ENCODE results near the gene SBF2.

The SBF2 gene

DNA sequence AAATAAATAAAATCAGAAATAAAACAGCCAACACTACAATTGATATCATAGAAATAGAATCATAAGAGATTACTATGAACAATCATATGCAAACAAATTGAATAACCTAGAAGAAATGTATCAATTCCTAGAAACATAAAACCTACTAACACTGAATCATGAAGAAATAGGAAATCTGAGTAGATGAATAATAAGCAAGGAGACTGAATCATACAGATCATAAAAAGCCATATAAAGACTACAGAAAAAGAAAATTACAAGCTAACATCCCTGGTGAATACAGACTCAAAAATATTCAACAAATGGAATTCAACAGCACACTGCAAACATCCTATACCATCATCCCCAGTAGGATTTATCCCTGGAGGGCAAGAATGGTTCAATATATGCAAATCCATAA lies 135.6 kb downstream of the SBF2 start:
- 0 out of 2 replicates have a peak, but pooled peaks cover 4% of the 10 kb centered on the region for H3K27me3 ChIP-seq (ENCODE audit: control insufficient read depth, low read length)
- peaks cover 4% of the 10 kb centered on the region; the same call in 1 of the 2 replicates for H3K9me3 ChIP-seq (ENCODE audit: control insufficient read depth, insufficient read depth, low read length)
- H4K20me1 ChIP-seq (ENCODE audit: control insufficient read depth, insufficient read depth, low read depth, low read length), result no peaks in the 10 kb centered on the region
- no peak for TF ChIP-seq EZH2phosphoT487 (IDR thresholded peaks at IDR 0.05; ENCODE audit: borderline replicate concordance, low read length)
- TF ChIP-seq, protein P1, sequence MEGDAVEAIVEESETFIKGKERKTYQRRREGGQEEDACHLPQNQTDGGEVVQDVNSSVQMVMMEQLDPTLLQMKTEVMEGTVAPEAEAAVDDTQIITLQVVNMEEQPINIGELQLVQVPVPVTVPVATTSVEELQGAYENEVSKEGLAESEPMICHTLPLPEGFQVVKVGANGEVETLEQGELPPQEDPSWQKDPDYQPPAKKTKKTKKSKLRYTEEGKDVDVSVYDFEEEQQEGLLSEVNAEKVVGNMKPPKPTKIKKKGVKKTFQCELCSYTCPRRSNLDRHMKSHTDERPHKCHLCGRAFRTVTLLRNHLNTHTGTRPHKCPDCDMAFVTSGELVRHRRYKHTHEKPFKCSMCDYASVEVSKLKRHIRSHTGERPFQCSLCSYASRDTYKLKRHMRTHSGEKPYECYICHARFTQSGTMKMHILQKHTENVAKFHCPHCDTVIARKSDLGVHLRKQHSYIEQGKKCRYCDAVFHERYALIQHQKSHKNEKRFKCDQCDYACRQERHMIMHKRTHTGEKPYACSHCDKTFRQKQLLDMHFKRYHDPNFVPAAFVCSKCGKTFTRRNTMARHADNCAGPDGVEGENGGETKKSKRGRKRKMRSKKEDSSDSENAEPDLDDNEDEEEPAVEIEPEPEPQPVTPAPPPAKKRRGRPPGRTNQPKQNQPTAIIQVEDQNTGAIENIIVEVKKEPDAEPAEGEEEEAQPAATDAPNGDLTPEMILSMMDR (IDR thresholded peaks at IDR 0.05; ENCODE audit: low read depth, low read length, poor library complexity, severe bottlenecking), result no peak
- H3K36me3 ChIP-seq (ENCODE audit: control insufficient read depth, low read length), result no peaks in the 10 kb centered on the region
- H3K4me3 ChIP-seq (ENCODE audit: low read length), result no peak overlapping the region
- H3K4me2 ChIP-seq (ENCODE audit: low read length), result no peak overlapping the region
- no peaks in the 10 kb centered on the region for H3K79me2 ChIP-seq (ENCODE audit: control insufficient read depth, low read length)
- no peaks in the 10 kb centered on the region for H3F3A ChIP-seq (ENCODE audit: control insufficient read depth, insufficient read depth)
- H3K27ac ChIP-seq (ENCODE audit: low read depth, low read length), result no peak overlapping the region
- H3K4me1 ChIP-seq (ENCODE audit: control insufficient read depth, low read length), result no peaks in the 10 kb centered on the region
- H3K9me2 ChIP-seq (replicated peaks; ENCODE audit: control insufficient read depth, low read length), result no peaks in the 10 kb centered on the region

DNA sequence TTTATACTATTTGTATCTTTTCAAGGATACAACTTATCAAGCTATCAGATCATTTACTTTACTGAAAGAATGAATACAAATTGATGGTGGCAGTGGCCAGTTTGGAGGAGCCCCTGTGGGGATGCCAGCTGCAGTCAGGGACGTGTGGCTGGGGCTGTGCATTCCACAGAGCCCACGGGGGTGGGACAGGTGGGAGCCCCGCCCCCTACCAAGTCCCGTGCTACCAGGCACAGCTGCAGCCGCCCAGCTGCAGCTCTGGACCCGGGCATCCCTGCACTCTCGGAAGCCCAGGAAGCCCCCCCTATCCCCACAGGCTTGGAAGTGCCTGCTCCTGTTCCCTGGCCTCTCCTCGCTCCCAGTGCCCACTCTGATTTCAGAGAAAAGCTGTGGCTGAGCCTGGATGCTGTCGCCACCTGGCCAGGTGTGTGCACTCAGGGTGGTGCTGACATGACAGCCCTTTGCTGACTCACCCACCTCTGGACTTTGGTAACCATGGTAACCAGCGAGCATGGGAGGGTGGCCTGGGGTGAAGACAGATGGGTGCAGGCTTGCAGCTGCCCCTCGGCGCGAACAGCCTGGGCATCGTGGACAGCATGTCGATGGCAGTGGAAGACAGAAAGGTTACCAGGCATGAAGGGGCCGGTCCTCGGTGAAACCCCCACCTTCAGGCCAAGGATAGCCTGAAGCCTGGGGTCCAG lies 138.1 kb downstream of the SBF2 start:
- H3K27ac ChIP-seq (ENCODE audit: low read depth, low read length), result no peak overlapping the region
- no peaks in the 10 kb centered on the region for H3F3A ChIP-seq (ENCODE audit: control insufficient read depth, insufficient read depth)
- H3K9me3 ChIP-seq (ENCODE audit: control insufficient read depth, insufficient read depth, low read length), result peaks cover 4% of the 10 kb centered on the region; the same call in 1 of the 2 replicates
- H3K79me2 ChIP-seq (ENCODE audit: control insufficient read depth, low read length), result no peaks in the 10 kb centered on the region
- 0 out of 2 replicates have a peak, but pooled peaks cover 4% of the 10 kb centered on the region for H3K27me3 ChIP-seq (ENCODE audit: control insufficient read depth, low read length)
- no peaks in the 10 kb centered on the region for H3K36me3 ChIP-seq (ENCODE audit: control insufficient read depth, low read length)
- TF ChIP-seq, protein P1 (IDR thresholded peaks at IDR 0.05; ENCODE audit: low read depth, low read length, poor library complexity, severe bottlenecking), result no peak
- TF ChIP-seq EZH2phosphoT487 (IDR thresholded peaks at IDR 0.05; ENCODE audit: borderline replicate concordance, low read length), result no peak
- no peak overlapping the region for H3K4me3 ChIP-seq (ENCODE audit: low read length)
- H4K20me1 ChIP-seq (ENCODE audit: control insufficient read depth, insufficient read depth, low read depth, low read length), result no peaks in the 10 kb centered on the region
- H3K4me1 ChIP-seq (ENCODE audit: control insufficient read depth, low read length), result no peaks in the 10 kb centered on the region
- no peaks in the 10 kb centered on the region for H3K9me2 ChIP-seq (replicated peaks; ENCODE audit: control insufficient read depth, low read length)
- H3K4me2 ChIP-seq (ENCODE audit: low read length), result no peak overlapping the region

DNA sequence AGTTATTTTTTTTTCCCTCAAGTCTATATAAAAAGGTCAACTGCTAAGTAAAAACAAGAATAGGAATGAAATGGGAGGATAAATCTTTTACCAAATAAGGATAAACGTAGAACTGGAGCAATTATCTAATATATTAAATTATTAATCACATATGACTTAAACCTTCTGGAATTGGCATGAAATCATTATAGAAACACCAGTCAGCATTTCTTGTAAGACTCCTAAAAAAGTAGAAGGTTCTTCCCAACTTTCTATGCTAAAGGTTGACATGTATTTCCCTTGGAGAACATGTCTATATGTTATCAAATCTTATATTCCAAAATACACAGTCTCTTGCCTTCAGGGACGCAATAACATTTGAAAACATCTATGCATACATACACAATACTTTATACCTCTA lies 143.2 kb downstream of the SBF2 start:
- no peak for TF ChIP-seq EZH2phosphoT487 (IDR thresholded peaks at IDR 0.05; ENCODE audit: borderline replicate concordance, low read length)
- TF ChIP-seq, protein P1 (IDR thresholded peaks at IDR 0.05; ENCODE audit: low read depth, low read length, poor library complexity, severe bottlenecking), result no peak
- Histone ChIP-seq H3K79me2 (ENCODE audit: control insufficient read depth, low read length) (no peaks in the 10 kb centered on the region), H3K9me2 (replicated peaks; ENCODE audit: control insufficient read depth, low read length) (no peaks in the 10 kb centered on the region), H3K36me3 (ENCODE audit: control insufficient read depth, low read length) (no peaks in the 10 kb centered on the region), H4K20me1 (ENCODE audit: control insufficient read depth, insufficient read depth, low read depth, low read length) (no peaks in the 10 kb centered on the region), H3K27me3 (ENCODE audit: control insufficient read depth, low read length) (0 out of 2 replicates have a peak, but pooled peaks cover 4% of the 10 kb centered on the region), H3K4me2 (ENCODE audit: low read length) (no peak overlapping the region), H3K27ac (ENCODE audit: low read depth, low read length) (no peak overlapping the region), H3F3A (ENCODE audit: control insufficient read depth, insufficient read depth) (no peaks in the 10 kb centered on the region), H3K4me1 (ENCODE audit: control insufficient read depth, low read length) (no peaks in the 10 kb centered on the region), H3K9me3 (ENCODE audit: control insufficient read depth, insufficient read depth, low read length) (no peaks in the 10 kb centered on the region), H3K4me3 (ENCODE audit: low read length) (no peak overlapping the region)
